Mesenchymal stem cell (in vitro differentiated cells and primary cell): ENCODE measurements around the gene CDK15.

Source experiments
- DNase-seq: peaks from one replicate; pipeline ENCODE4 v3.0.0-alpha.2; 2013
- H2AFZ ChIP-seq: one replicate; pipeline ENCODE4 v1.6.1; 2013; ENCODE audit warnings: low read depth, mild to moderate bottlenecking, control low read depth, inconsistent platforms, low read length, moderate library complexity
- H2AK5ac ChIP-seq: 2 replicates; pipeline ENCODE4 v1.6.1; 2013; ENCODE audit warnings: low read length, moderate library complexity, mild to moderate bottlenecking, inconsistent platforms; ENCODE audit not compliant: severe bottlenecking
- H2BK120ac ChIP-seq: one replicate; pipeline ENCODE4 v1.6.1; 2013; ENCODE audit warnings: low read depth, mild to moderate bottlenecking, inconsistent platforms, low read length, moderate library complexity
- H2BK12ac ChIP-seq, 2 experiments: one replicate each; pipeline ENCODE4 v1.6.1; 2013; ENCODE audit warnings: inconsistent platforms in 2 of 2, low read length in 2 of 2, mild to moderate bottlenecking in 2 of 2, moderate library complexity in 2 of 2, control low read depth in 1 of 2
- H2BK15ac ChIP-seq: one replicate; pipeline ENCODE4 v1.6.1; 2013; ENCODE audit warnings: mild to moderate bottlenecking, low read depth, inconsistent platforms; ENCODE audit not compliant: poor library complexity, severe bottlenecking
- H2BK5ac ChIP-seq: 2 replicates; pipeline ENCODE4 v1.6.1; 2013; ENCODE audit warnings: low read depth, mild to moderate bottlenecking, low read length, control low read depth, inconsistent platforms; ENCODE audit not compliant: poor library complexity, severe bottlenecking
- H3K14ac ChIP-seq, 2 experiments: one replicate each; pipeline ENCODE4 v1.6.1; 2013; ENCODE audit warnings: inconsistent platforms in 2 of 2, low read length in 2 of 2, control low read depth in 1 of 2, mild to moderate bottlenecking in 1 of 2, moderate library complexity in 1 of 2
- H3K18ac ChIP-seq, 2 experiments: one replicate each; pipeline ENCODE4 v1.6.1; 2013; ENCODE audit warnings: inconsistent platforms in 2 of 2, low read length in 2 of 2, control low read depth in 1 of 2, low read depth in 1 of 2, mild to moderate bottlenecking in 1 of 2
- H3K23ac ChIP-seq, 2 experiments: one replicate each; pipeline ENCODE4 v1.6.1; 2013; ENCODE audit warnings: inconsistent platforms in 2 of 2, low read length in 2 of 2, mild to moderate bottlenecking in 2 of 2, moderate library complexity in 2 of 2, control low read depth in 1 of 2
- H3K27ac ChIP-seq: 2 replicates; pipeline ENCODE4 v1.5.1; 2013; ENCODE audit warnings: mild to moderate bottlenecking, moderate library complexity, low read length, control low read depth, inconsistent platforms; ENCODE audit not compliant: poor library complexity, severe bottlenecking
- H3K27me3 ChIP-seq, 2 experiments: 2 replicates each; pipeline versions ENCODE4 v1.6.1 to v1.7.0; 2013; ENCODE audit warnings: low read length in 2 of 2, mild to moderate bottlenecking in 2 of 2, moderate library complexity in 2 of 2, control low read depth in 1 of 2, inconsistent platforms in 1 of 2; ENCODE audit not compliant: control insufficient read depth in 1 of 2, insufficient read depth in 1 of 2
- H3K36me3 ChIP-seq, 2 experiments: 2 replicates each; pipeline versions ENCODE4 v1.6.1 to v1.7.0; 2013; ENCODE audit warnings: low read length in 2 of 2, control low read depth in 1 of 2, inconsistent platforms in 1 of 2, low read depth in 1 of 2, mild to moderate bottlenecking in 1 of 2; ENCODE audit not compliant: insufficient read depth in 2 of 2, control insufficient read depth in 1 of 2
- H3K4ac ChIP-seq, 2 experiments: one replicate each; pipeline ENCODE4 v1.6.1; 2013; ENCODE audit warnings: inconsistent platforms in 2 of 2, low read length in 2 of 2, mild to moderate bottlenecking in 2 of 2, moderate library complexity in 2 of 2, control low read depth in 1 of 2, low read depth in 1 of 2
- H3K4me1 ChIP-seq: 2 replicates; pipeline ENCODE4 v1.6.1; 2013; ENCODE audit warnings: low read depth, low read length, control low read depth; ENCODE audit not compliant: control insufficient read depth, insufficient read depth
- H3K4me2 ChIP-seq: 2 replicates; pipeline ENCODE4 v1.6.1; 2013; ENCODE audit warnings: low read length, mild to moderate bottlenecking, inconsistent platforms; ENCODE audit not compliant: poor library complexity, severe bottlenecking
- H3K4me3 ChIP-seq, 2 experiments: 2 replicates each; pipeline versions ENCODE4 v1.5.1 to v1.7.0; 2013; ENCODE audit warnings: low read length in 2 of 2, mild to moderate bottlenecking in 2 of 2, control low read depth in 1 of 2, low read depth in 1 of 2; ENCODE audit not compliant: insufficient read depth in 1 of 2
- H3K79me1 ChIP-seq: replicated peaks from 2 replicates; pipeline ENCODE4 v1.6.1; 2013; ENCODE audit warnings: mild to moderate bottlenecking, control low read depth, low read length, inconsistent platforms; ENCODE audit not compliant: poor library complexity, severe bottlenecking
- H3K9ac ChIP-seq: 2 replicates; pipeline ENCODE4 v1.7.0; 2013; ENCODE audit warnings: mild to moderate bottlenecking, low read length, moderate library complexity
- H3K9me3 ChIP-seq: 2 replicates; pipeline ENCODE4 v1.7.0; 2013; ENCODE audit warnings: mild to moderate bottlenecking, low read length; ENCODE audit not compliant: control insufficient read depth
- H4K8ac ChIP-seq: one replicate; pipeline ENCODE4 v1.6.1; 2013; ENCODE audit warnings: inconsistent platforms, mild to moderate bottlenecking, low read length, moderate library complexity
- H4K91ac ChIP-seq: one replicate; pipeline ENCODE4 v1.6.1; 2013; ENCODE audit warnings: mild to moderate bottlenecking, low read length, inconsistent platforms
- WGBS: methylation state at CpG from one replicate; pipeline ENCODE4 v1.1.7; 2013; ENCODE audit warnings: mixed read lengths; 5-methylcytosine and 5-hydroxymethylcytosine counted together

Gene CDK15

DNA sequence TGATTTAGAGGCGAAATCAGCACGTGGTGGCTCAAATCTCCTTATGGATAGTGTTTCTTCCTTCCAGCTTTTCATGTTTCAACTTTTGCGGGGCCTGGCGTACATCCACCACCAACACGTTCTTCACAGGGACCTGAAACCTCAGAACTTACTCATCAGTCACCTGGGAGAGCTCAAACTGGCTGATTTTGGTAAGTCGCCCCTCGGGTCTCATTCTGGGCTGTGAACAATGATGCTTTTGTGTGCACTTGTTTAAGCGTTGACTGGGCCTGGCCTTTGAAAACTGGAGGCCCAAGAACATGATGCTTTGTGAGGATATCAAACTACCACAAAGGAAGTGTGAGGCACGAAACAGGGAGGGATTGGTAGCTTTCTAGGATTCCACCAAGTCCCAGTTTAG lies 27.4 kb downstream of the CDK15 start:
- Histone ChIP-seq H2BK12ac (no peak overlapping the region), H3K9ac (no peak overlapping the region), H2BK15ac (no peak overlapping the region), H2AFZ (no peak overlapping the region), H3K18ac (no peak overlapping the region), H3K14ac (no peak overlapping the region), H4K8ac (no peak overlapping the region), H3K23ac (no peak overlapping the region), H3K27me3 (no peaks in the 10 kb centered on the region), H3K27ac (no peak overlapping the region), H2BK5ac (no peak overlapping the region), H3K4me2 (no peak overlapping the region), H3K36me3 (no peaks in the 10 kb centered on the region), H4K91ac (no peak overlapping the region), H3K9me3 (no peaks in the 10 kb centered on the region), H3K4me3 (no peak overlapping the region), H3K79me1 (no peaks in the 10 kb centered on the region), H3K4me1 (no peaks in the 10 kb centered on the region), H2BK120ac (no peak overlapping the region), H3K4ac (no peak overlapping the region), H2AK5ac (no peak overlapping the region)
- no peak for DNase-seq
- WGBS: 86% methylated on average over 9 of the region's 9 CpGs

DNA sequence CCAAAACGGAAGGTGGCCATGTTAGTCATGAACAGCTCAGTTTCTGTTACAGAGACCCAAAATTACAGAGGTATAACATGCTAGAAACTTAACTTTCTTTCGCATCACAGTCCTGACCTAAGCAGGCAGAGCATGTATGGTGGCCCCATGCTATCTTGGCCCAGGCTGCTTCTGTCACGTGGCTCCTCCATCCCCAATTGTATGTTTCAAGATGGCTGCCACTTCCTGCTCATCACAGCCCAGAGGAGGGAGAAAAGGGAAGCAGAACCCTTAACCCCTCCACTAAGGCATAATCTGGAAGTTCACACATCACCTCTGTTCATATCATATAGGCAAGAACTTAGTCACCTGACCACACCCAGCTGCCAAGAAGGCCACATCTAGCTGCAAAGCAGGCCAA lies 28.7 kb downstream of the CDK15 start:
- Histone ChIP-seq H3K14ac (no peak overlapping the region), H3K9me3 (no peaks in the 10 kb centered on the region)

DNA sequence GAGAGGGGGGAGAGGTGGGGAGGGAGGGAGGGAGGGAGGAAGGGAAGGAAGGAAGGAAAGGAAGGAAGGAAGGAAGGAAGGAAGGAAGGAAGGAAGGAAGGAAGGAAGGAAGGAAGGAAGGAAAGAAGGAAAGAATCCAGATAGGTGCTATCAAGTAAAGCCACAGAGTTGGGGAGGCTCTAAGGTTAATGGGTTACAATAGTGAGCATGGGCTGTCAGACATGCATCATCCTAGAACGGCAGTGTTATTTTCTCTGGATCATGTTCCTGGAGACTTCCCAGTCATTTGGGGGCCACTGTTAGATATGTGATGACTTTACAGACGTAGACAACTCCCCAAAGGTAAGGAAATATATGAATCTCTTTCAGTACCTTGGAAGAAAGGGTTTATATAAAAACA lies 31.1 kb downstream of the CDK15 start:
- no peak overlapping the region for H3K23ac ChIP-seq

More for the DNA sequence above, 28.7 kb downstream of the CDK15 start:
- no peaks in the 10 kb centered on the region for H3K79me1 ChIP-seq
- no peak overlapping the region for H3K4me3 ChIP-seq
- no peak overlapping the region for H4K8ac ChIP-seq
- H3K4me2 ChIP-seq: no peak overlapping the region
- no peak overlapping the region for H2AK5ac ChIP-seq
- 91% methylated on average over 3 of the region's 3 CpGs for WGBS
- no peaks in the 10 kb centered on the region for H3K27me3 ChIP-seq
- H2BK12ac ChIP-seq: no peak overlapping the region
- no peak overlapping the region for H3K18ac ChIP-seq
- no peaks in the 10 kb centered on the region for H3K36me3 ChIP-seq
- H3K27ac ChIP-seq: no peak overlapping the region
- no peak overlapping the region for H2BK15ac ChIP-seq
- H2BK5ac ChIP-seq: no peak overlapping the region
- H2AFZ ChIP-seq: no peak overlapping the region
- no peak overlapping the region for H3K4ac ChIP-seq
- H3K9ac ChIP-seq: no peak overlapping the region
- H3K4me1 ChIP-seq: no peaks in the 10 kb centered on the region
- DNase-seq: no peak
- no peak overlapping the region for H2BK120ac ChIP-seq
- no peak overlapping the region for H3K23ac ChIP-seq
- H4K91ac ChIP-seq: no peak overlapping the region

DNA sequence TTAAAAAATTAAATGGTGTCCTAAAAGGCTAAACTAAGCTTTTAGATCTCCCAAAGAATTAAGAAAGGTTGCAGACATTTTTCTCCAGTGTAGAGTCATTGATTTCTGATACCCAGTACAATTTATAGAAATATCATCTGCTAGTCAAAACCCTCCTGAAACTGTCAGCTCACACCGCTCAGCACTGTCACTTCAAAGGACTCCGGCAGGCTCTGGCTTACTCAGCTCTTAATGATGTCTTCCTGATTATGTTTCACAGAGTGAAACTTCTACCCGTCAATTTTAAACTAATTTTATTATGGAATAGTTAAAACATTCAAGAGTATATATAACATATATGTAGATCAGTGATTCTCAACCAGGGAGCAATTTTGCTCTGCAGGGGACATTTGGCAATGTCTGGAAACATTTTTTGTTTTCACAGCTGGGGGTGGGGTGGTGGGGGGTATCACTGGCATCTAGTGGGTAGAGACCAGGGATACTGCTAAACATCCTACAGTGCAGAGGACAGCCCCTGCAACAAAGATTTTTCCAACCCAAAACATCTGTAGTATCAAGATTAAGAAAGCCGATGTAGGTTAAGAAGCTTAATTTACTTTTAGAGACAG lies 31.6 kb downstream of the CDK15 start:
- H4K91ac ChIP-seq: no peak overlapping the region
- H3K27me3 ChIP-seq: no peaks in the 10 kb centered on the region
- no peak overlapping the region for H3K27ac ChIP-seq
- no peak overlapping the region for H3K18ac ChIP-seq
- peaks cover 18% of the 10 kb centered on the region for H3K9me3 ChIP-seq
- no peak overlapping the region for H2BK120ac ChIP-seq
- H3K4me1 ChIP-seq: no peaks in the 10 kb centered on the region
- H2BK15ac ChIP-seq: no peak overlapping the region
- H2AK5ac ChIP-seq: no peak overlapping the region
- 54% methylated on average over 3 of the region's 4 CpGs for WGBS
- H3K9ac ChIP-seq: no peak overlapping the region
- H3K14ac ChIP-seq: no peak overlapping the region
- no peak overlapping the region for H2AFZ ChIP-seq
- no peak overlapping the region for H4K8ac ChIP-seq
- H3K23ac ChIP-seq: no peak overlapping the region
- H2BK12ac ChIP-seq: no peak overlapping the region
- no peak overlapping the region for H3K4me3 ChIP-seq
- no peaks in the 10 kb centered on the region for H3K79me1 ChIP-seq
- no peak for DNase-seq
- no peak overlapping the region for H3K4me2 ChIP-seq
- no peaks in the 10 kb centered on the region for H3K36me3 ChIP-seq
- H2BK5ac ChIP-seq: no peak overlapping the region
- no peak overlapping the region for H3K4ac ChIP-seq

More for the DNA sequence above, 31.1 kb downstream of the CDK15 start:
- Histone ChIP-seq H4K91ac (no peak overlapping the region), H3K27ac (no peak overlapping the region), H2AFZ (no peak overlapping the region), H3K27me3 (no peaks in the 10 kb centered on the region), H3K14ac (no peak overlapping the region), H3K36me3 (no peaks in the 10 kb centered on the region), H3K4me1 (no peaks in the 10 kb centered on the region), H4K8ac (no peak overlapping the region), H3K4me2 (no peak overlapping the region), H3K4ac (no peak overlapping the region), H3K9me3 (peaks cover 18% of the 10 kb centered on the region), H2BK120ac (no peak overlapping the region), H3K18ac (no peak overlapping the region), H2AK5ac (no peak overlapping the region), H2BK15ac (no peak overlapping the region), H3K9ac (no peak overlapping the region), H3K79me1 (no peaks in the 10 kb centered on the region), H2BK5ac (no peak overlapping the region), H3K4me3 (no peak overlapping the region), H2BK12ac (no peak overlapping the region)
- 75% methylated on average over 1 of the region's 2 CpGs for WGBS
- no peak for DNase-seq
